H1 (cell line): ENCODE measurements around the gene MSL1. TPM values are rescaled to one million over a fixed set of nuclear protein-coding genes. Genes with fewer than 3 reads are reported as not detected.

Experiments used
- CTCF ChIA-PET: fragments of 300-600 bp; sonication (Branson Sonifier 250); formaldehyde crosslinking; loops from one replicate; lab custom pipeline; 2021; ENCODE audit not compliant: partially characterized antibody; lab: Charles Lee
- POLR2A ChIA-PET: fragments of 300-600 bp; sonication (Branson Sonifier 250); formaldehyde crosslinking; loops from one replicate; lab custom pipeline; 2021; ENCODE audit warnings: inconsistent platforms; ENCODE audit not compliant: partially characterized antibody; lab: Charles Lee
- DNase-seq, 2 experiments: peaks; one replicate each; pipeline versions ENCODE4 v3.0.0 to v3.0.0-alpha.2; 2010 to 2022; ENCODE audit warnings: low spot score in 2 of 2, low read depth in 1 of 2, mixed read lengths in 1 of 2
- FAIRE-seq: peaks from 2 replicates; lab custom pipeline; 2011; peaks lifted over from hg19 to GRCh38; lab: Jason Lieb, UNC
- H2AFZ ChIP-seq: 2 replicates; pipeline ENCODE4 v1.8.1; 2012; ENCODE audit warnings: low read length, inconsistent platforms
- H2AK5ac ChIP-seq: 2 replicates; pipeline ENCODE4 v1.6.1; 2013; ENCODE audit warnings: low read depth, low read length
- H2BK120ac ChIP-seq: replicated peaks from 2 replicates; pipeline ENCODE3; 2013; ENCODE audit warnings: low read depth, low read length, inconsistent platforms
- H2BK12ac ChIP-seq: 2 replicates; pipeline ENCODE4 v1.6.1; 2013; ENCODE audit warnings: low read depth, low read length
- H2BK15ac ChIP-seq: 2 replicates; pipeline ENCODE4 v1.6.1; 2013; ENCODE audit warnings: low read length
- H2BK20ac ChIP-seq: 2 replicates; pipeline ENCODE4 v1.6.1; 2013; ENCODE audit warnings: low read length
- H2BK5ac ChIP-seq: 2 replicates; pipeline ENCODE4 v1.6.1; 2013; ENCODE audit warnings: low read depth, low read length
- H3K14ac ChIP-seq: 2 replicates; pipeline ENCODE4 v1.6.1; 2013; ENCODE audit warnings: inconsistent platforms; ENCODE audit not compliant: insufficient read length
- H3K18ac ChIP-seq: 2 replicates; pipeline ENCODE4 v1.6.1; 2013; ENCODE audit warnings: low read length; ENCODE audit errors: extremely low read depth
- H3K23ac ChIP-seq: 2 replicates; pipeline ENCODE4 v1.6.1; 2013; ENCODE audit warnings: inconsistent platforms; ENCODE audit not compliant: insufficient read length
- H3K23me2 ChIP-seq: 2 replicates; pipeline ENCODE4 v1.6.1; 2013; ENCODE audit warnings: low read depth, low read length
- H3K27ac ChIP-seq: 2 replicates; pipeline ENCODE4 v1.6.1; 2011; ENCODE audit warnings: low read depth, low read length, inconsistent platforms
- H3K27me3 ChIP-seq, 4 experiments: replicated peaks in 1 of 4; 1 replicate in 1 of 4; 2 replicates in 3 of 4; pipeline versions ENCODE4 v1.6.1 to v1.8.1; 2011 to 2013; ENCODE audit warnings: low read length in 3 of 4, mild to moderate bottlenecking in 3 of 4, inconsistent platforms in 2 of 4, mixed read lengths in 2 of 4, moderate library complexity in 1 of 4; ENCODE audit not compliant: control insufficient read depth in 3 of 4, insufficient read depth in 3 of 4; ENCODE audit errors: extremely low read depth in 1 of 4
- H3K36me3 ChIP-seq, 4 experiments: 2 replicates each; pipeline versions ENCODE4 v1.6.1 to v1.8.1; 2011 to 2013; ENCODE audit warnings: mild to moderate bottlenecking in 4 of 4, low read length in 3 of 4, moderate library complexity in 2 of 4, control low read depth in 1 of 4, inconsistent platforms in 1 of 4; ENCODE audit not compliant: insufficient read depth in 4 of 4, control insufficient read depth in 2 of 4
- H3K4ac ChIP-seq: replicated peaks from 2 replicates; pipeline ENCODE3; 2013; ENCODE audit warnings: low read length, low read depth, mixed read lengths, inconsistent platforms; ENCODE audit not compliant: insufficient read length
- H3K4me1 ChIP-seq, 4 experiments: replicated peaks in 1 of 4; 1 replicate in 1 of 4; 2 replicates in 3 of 4; pipeline versions ENCODE4 v1.6.1 to v1.8.1; 2011 to 2013; ENCODE audit warnings: low read length in 3 of 4, inconsistent platforms in 2 of 4, mixed read lengths in 1 of 4; ENCODE audit not compliant: insufficient read depth in 4 of 4, control insufficient read depth in 3 of 4
- H3K4me2 ChIP-seq, 2 experiments: 2 replicates each; pipeline versions ENCODE4 v1.6.1 to v1.8.1; 2011 to 2013; ENCODE audit warnings: low read depth in 2 of 2, low read length in 2 of 2, control low read depth in 1 of 2, inconsistent platforms in 1 of 2, mild to moderate bottlenecking in 1 of 2; ENCODE audit not compliant: insufficient read depth in 1 of 2
- H3K4me3 ChIP-seq, 4 experiments: fragments of 200-600, 300-600 bp in 1 of 4; sonication (generic), shearing (Covaris generic), sonication (Bioruptor Twin) in 1 of 4; 2 replicates each; pipeline versions ENCODE4 v1.5.1 to v1.8.1; 2011 to 2016; ENCODE audit warnings: low read length in 4 of 4, low read depth in 3 of 4, control low read depth in 2 of 4, inconsistent platforms in 2 of 4, mild to moderate bottlenecking in 2 of 4, mixed read lengths in 1 of 4, moderate library complexity in 1 of 4; ENCODE audit not compliant: insufficient read depth in 2 of 4; ENCODE audit errors: extremely low read depth in 1 of 4
- H3K56ac ChIP-seq: replicated peaks from 2 replicates; pipeline ENCODE3; 2013; ENCODE audit warnings: low read depth, mild to moderate bottlenecking, mixed read lengths, low read length, inconsistent platforms; ENCODE audit not compliant: insufficient read length
- H3K79me1 ChIP-seq: 2 replicates; pipeline ENCODE4 v1.6.1; 2013; ENCODE audit warnings: low read depth, low read length, control low read depth
- H3K79me2 ChIP-seq, 2 experiments: 2 replicates each; pipeline versions ENCODE4 v1.6.1 to v1.8.1; 2012 to 2013; ENCODE audit warnings: low read length in 2 of 2, mild to moderate bottlenecking in 2 of 2, inconsistent platforms in 1 of 2; ENCODE audit not compliant: insufficient read depth in 2 of 2, control insufficient read depth in 1 of 2
- H3K9ac ChIP-seq, 4 experiments: replicated peaks in 1 of 4; 1 replicate in 1 of 4; 2 replicates in 3 of 4; pipeline versions ENCODE4 v1.6.1 to v1.8.1; 2011 to 2013; ENCODE audit warnings: low read depth in 3 of 4, low read length in 3 of 4, control low read depth in 2 of 4, mild to moderate bottlenecking in 2 of 4, moderate library complexity in 2 of 4, inconsistent platforms in 1 of 4; ENCODE audit errors: extremely low read depth in 1 of 4
- H3K9me3 ChIP-seq, 2 experiments: 2 replicates each; pipeline versions ENCODE4 v1.6.1 to v1.8.1; 2012 to 2013; ENCODE audit warnings: mild to moderate bottlenecking in 2 of 2, moderate library complexity in 2 of 2, control low read depth in 1 of 2, inconsistent platforms in 1 of 2, low read depth in 1 of 2, low read length in 1 of 2, mixed read lengths in 1 of 2; ENCODE audit not compliant: insufficient read depth in 2 of 2
- H4K20me1 ChIP-seq, 2 experiments: replicated peaks in 1 of 2; 2 replicates each; pipeline versions ENCODE3 to v1.8.1; 2011 to 2013; ENCODE audit warnings: inconsistent platforms in 2 of 2, low read length in 2 of 2, mild to moderate bottlenecking in 1 of 2; ENCODE audit not compliant: insufficient read depth in 2 of 2, control insufficient read depth in 1 of 2
- H4K5ac ChIP-seq: 2 replicates; pipeline ENCODE4 v1.6.1; 2013; ENCODE audit warnings: low read length, low read depth, mixed read lengths, inconsistent platforms; ENCODE audit not compliant: insufficient read length
- H4K8ac ChIP-seq: 2 replicates; pipeline ENCODE4 v1.8.0; 2013; ENCODE audit warnings: mild to moderate bottlenecking, moderate library complexity, low read length, inconsistent platforms; ENCODE audit not compliant: insufficient read depth; ENCODE audit errors: extremely low read depth
- H4K91ac ChIP-seq: replicated peaks from 2 replicates; pipeline ENCODE3; 2013; ENCODE audit warnings: low read length, mixed read lengths, inconsistent platforms; ENCODE audit not compliant: insufficient read length
- CEBPB ChIP-seq: IDR thresholded peaks from 2 replicates; pipeline ENCODE4 v1.6.1; 2012; ENCODE audit warnings: low read depth, low read length
- EP300 ChIP-seq, 2 experiments: IDR thresholded peaks; 1 replicate in 1 of 2; 2 replicates in 1 of 2; pipeline ENCODE4 v1.6.1; 2011 to 2012; ENCODE audit warnings: low read depth in 2 of 2, low read length in 2 of 2, mild to moderate bottlenecking in 2 of 2, borderline replicate concordance in 1 of 2, inconsistent platforms in 1 of 2, moderate library complexity in 1 of 2
- RBBP5 ChIP-seq: IDR thresholded peaks from 2 replicates; pipeline ENCODE4 v1.7.1; 2012; ENCODE audit warnings: low read depth, mild to moderate bottlenecking, inconsistent platforms, low read length, moderate library complexity, borderline replicate concordance
- TAF1 ChIP-seq: IDR thresholded peaks from 2 replicates; pipeline ENCODE4 v1.6.1; 2011; ENCODE audit warnings: mild to moderate bottlenecking, low read depth, low read length
- WGBS, 2 experiments: shearing (Covaris generic) in 1 of 2; methylation state at CpG; one replicate each; pipeline versions ENCODE4 v1.1.6 to v1.1.7; 2013 to 2015; ENCODE audit warnings: low lambda C conversion rate in 2 of 2, mixed read lengths in 2 of 2, inconsistent platforms in 1 of 2, low coverage in 1 of 2, missing lambda C conversion rate in 1 of 2; ENCODE audit not compliant: insufficient replicate concordance in 2 of 2, insufficient coverage in 1 of 2, insufficient read length in 1 of 2; ENCODE audit errors: extremely low coverage in 1 of 2, missing lambda C conversion rate in 1 of 2; 5-methylcytosine and 5-hydroxymethylcytosine counted together
- polyA plus RNA-seq, 7 experiments: library from polyadenylated mRNA; depleted of rRNA in 3 of 7; stranded (reverse) in 5 of 7; unstranded in 2 of 7; fragments of >200 nt in 5 of 7; fragments of 200-250 nt in 2 of 7; gene quantifications; 1 replicate in 5 of 7; 2 replicates in 1 of 7; 4 replicates in 1 of 7; pipeline versions ENCODE4 v1.2.1 to v1.2.3, GENCODE V29; 2011 to 2013; ENCODE audit warnings: missing spikeins in 2 of 7, mixed read lengths in 2 of 7
- total RNA-seq: library from RNA; stranded (reverse); fragmentation: NEBNext Ultra II Directional; extraction: Animal tissue kit (Norgen Biotek cat#: 25700); gene quantifications from 2 replicates; pipeline ENCODE4 v1.2.1, GENCODE V29; 2021

The MSL1 gene
- total and polyA plus RNA-seq, 2 of the 8 experiments (the other 6 are each of a cell fraction or from before 2014, with no cell fraction given) = 24.1 to 66.5 TPM

DNA sequence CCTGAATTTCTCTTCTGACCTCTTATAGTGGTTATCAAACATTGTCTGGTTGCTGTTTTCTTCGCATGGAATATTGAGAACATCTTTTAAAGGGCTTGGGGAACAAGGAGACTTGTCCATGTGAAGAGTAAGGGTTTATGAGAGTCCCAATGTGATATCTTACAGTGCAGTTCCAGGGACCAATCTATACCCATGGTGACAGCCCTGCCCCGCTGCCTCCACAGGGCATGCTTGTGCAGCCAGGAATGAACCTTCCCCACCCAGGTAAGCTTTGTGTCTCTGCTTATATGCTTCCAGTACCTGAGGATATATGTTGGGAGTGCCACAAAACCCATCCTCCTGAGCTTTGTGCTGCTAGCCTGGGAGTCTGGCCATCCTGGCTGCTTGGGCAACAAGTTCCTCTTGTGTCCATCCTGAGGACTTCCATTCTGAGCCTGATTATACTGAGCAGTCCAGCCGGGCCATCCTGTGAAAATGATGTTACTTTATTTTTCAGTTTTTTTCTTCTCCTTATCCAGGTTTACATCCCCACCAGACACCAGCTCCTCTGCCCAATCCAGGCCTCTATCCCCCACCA is 46.0 kb downstream of the MSL1 start:
- no peak overlapping the region for H4K5ac ChIP-seq
- no peak overlapping the region for H4K91ac ChIP-seq
- H3K4me3 ChIP-seq = no peak overlapping the region
- ChIA-PET POLR2A (interaction anchor here (1.0 to 3.6 kb wide), 13 partner anchors 9 to 68 kb away, joined by 3 to 22 read pairs (median 8); partner anchors contain the start of genes CASC3, MSL1, NR1D1 and RAPGEFL1), CTCF (interaction anchor here (0.5 to 3.1 kb wide), 37 partner anchors 9 to 158 kb away, joined by 3 to 59 read pairs (median 5); partner anchors contain the start of genes CSF3 and MED24)
- H4K20me1 ChIP-seq = peaks cover 2 to 3% of the 10 kb centered on the region in 2 experiments
- no peak overlapping the region for H2BK120ac ChIP-seq
- no peaks in the 10 kb centered on the region for H3K27me3 ChIP-seq
- H3K36me3 ChIP-seq = peaks cover 50 to 86% (median 75%) of the 10 kb centered on the region in 4 experiments
- no peaks in the 10 kb centered on the region for H3K23me2 ChIP-seq
- H3K4me1 ChIP-seq = peaks cover 0 to 6% (median 0%) of the 10 kb centered on the region in 4 experiments; a peak in 2 of 7 replicates
- H3K23ac ChIP-seq = no peak overlapping the region
- no peak for FAIRE-seq
- H3K27ac ChIP-seq = peak overlapping the region; percentile 62; the same call in 1 of the 2 replicates
- no peaks in the 10 kb centered on the region for H3K79me1 ChIP-seq
- peak overlapping the region; percentile 69; the same call in 1 of the 2 replicates for H2BK5ac ChIP-seq
- H3K4ac ChIP-seq = no peak overlapping the region
- no peak overlapping the region for H3K14ac ChIP-seq
- no peak overlapping the region for H4K8ac ChIP-seq
- no peak overlapping the region for H2AFZ ChIP-seq
- H3K56ac ChIP-seq = no peak overlapping the region
- H3K18ac ChIP-seq = no peak overlapping the region; the same call in 1 of the 2 replicates
- no peak for DNase-seq
- no peaks in the 10 kb centered on the region for H3K9me3 ChIP-seq
- no peak overlapping the region for H3K4me2 ChIP-seq
- 96% methylated on average over 3 of the region's 3 CpGs; no CpG with 5 or more reads in 1 of the 2 experiments for WGBS, 2 experiments
- H2BK12ac ChIP-seq = peak overlapping the region; percentile 90; the same call in 1 of the 2 replicates
- H2AK5ac ChIP-seq = no peak overlapping the region
- H3K79me2 ChIP-seq = no peaks in the 10 kb centered on the region
- no peak overlapping the region for H2BK15ac ChIP-seq
- no peak overlapping the region for H3K9ac ChIP-seq
- no peak overlapping the region for H2BK20ac ChIP-seq
- TF ChIP-seq RBBP5 (no peak), CEBPB (no peak), TAF1 (no peak), EP300 (IDR thresholded peaks at IDR 0.05; ENCODE audit: borderline replicate concordance in 1 of 2, low read depth in 2 of 2, low read length in 2 of 2) (no peak)
